Fibroblast of mammary gland (primary cell): Measurements from ENCODE around the gene TPBGL.

Experiments
- DNase-seq: peaks from one replicate; pipeline ENCODE4 v3.0.0-alpha.2; 2010; ENCODE audit warnings: low read depth
- H3K4me3 ChIP-seq: 2 replicates; pipeline ENCODE4 v1.5.1; 2011; ENCODE audit warnings: low read depth, mild to moderate bottlenecking, low read length, moderate library complexity; ENCODE audit not compliant: control insufficient read depth
- TF ChIP-seq, protein P1 (sequence below): conservative IDR thresholded peaks from 2 replicates; pipeline ENCODE4 v1.5.1; 2011; ENCODE audit warnings: low read depth, low read length, inconsistent platforms; ENCODE audit not compliant: control insufficient read depth, insufficient read depth

TPBGL gene

DNA sequence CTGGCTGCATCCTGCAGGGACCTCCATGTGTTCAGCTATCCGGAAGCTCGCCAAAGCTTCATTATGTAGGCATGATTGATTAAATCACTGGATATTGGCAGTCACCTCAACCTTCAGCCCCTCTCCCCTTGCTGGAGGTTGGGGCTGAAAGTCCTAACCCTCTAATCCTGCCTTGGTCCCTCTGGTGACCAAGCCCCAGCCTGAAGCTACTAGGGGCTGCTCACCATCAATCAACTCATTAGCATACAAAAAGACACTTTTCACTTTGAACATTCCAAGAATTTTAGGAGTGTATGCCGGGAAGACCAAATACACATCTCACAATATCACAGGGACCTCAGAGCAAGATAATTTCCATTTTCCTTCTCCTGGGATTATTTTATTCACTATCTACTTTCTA lies 38.8 kb upstream of the TPBGL start:
- no peak overlapping the region for H3K4me3 ChIP-seq
- DNase-seq = no peak
- TF ChIP-seq, protein P1, sequence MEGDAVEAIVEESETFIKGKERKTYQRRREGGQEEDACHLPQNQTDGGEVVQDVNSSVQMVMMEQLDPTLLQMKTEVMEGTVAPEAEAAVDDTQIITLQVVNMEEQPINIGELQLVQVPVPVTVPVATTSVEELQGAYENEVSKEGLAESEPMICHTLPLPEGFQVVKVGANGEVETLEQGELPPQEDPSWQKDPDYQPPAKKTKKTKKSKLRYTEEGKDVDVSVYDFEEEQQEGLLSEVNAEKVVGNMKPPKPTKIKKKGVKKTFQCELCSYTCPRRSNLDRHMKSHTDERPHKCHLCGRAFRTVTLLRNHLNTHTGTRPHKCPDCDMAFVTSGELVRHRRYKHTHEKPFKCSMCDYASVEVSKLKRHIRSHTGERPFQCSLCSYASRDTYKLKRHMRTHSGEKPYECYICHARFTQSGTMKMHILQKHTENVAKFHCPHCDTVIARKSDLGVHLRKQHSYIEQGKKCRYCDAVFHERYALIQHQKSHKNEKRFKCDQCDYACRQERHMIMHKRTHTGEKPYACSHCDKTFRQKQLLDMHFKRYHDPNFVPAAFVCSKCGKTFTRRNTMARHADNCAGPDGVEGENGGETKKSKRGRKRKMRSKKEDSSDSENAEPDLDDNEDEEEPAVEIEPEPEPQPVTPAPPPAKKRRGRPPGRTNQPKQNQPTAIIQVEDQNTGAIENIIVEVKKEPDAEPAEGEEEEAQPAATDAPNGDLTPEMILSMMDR = no peak

DNA sequence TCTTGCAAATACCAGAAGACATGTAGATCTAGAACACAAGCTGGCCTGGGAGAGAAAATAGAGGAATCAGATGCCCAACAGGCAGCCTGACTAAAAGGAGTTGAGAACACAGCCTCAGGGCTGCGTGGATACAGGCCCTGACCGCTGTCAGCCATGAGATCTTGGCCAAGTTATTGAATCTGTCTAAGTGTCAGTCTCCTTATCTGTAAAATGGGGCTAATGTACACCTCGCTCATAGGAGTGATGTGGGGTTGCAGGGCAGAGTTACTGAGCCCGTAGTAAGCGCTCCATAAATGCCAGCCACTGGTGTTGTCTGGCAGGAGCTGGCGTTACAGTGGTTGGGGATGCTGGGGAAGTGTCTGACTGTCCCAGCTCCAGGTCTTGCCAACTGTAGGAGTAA lies 38.4 kb upstream of the TPBGL start:
- no peak for DNase-seq
- TF ChIP-seq, protein P1 = no peak
- H3K4me3 ChIP-seq = no peak overlapping the region

DNA sequence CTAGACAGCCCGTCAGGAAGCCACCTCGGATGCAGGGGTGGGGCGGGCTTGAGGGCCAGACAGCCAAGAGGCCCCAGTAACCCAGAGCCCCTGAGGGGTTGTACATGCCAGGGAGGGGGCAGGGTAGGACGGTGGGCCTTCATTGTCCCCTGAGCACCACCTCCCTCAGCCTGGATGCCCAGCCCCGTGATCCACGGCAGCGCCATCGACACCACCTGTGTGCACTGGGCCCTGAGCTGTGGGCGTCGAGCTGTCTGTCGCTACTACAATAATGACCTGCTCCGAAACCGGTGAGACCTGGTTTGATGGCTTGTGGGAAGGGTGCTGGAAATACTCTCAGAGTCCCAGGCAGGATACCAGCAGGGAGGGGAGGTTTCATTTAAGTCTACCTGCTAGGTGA lies 37.4 kb upstream of the TPBGL start:
- no peak for DNase-seq
- H3K4me3 ChIP-seq = no peak overlapping the region
- TF ChIP-seq, protein P1 = no peak

DNA sequence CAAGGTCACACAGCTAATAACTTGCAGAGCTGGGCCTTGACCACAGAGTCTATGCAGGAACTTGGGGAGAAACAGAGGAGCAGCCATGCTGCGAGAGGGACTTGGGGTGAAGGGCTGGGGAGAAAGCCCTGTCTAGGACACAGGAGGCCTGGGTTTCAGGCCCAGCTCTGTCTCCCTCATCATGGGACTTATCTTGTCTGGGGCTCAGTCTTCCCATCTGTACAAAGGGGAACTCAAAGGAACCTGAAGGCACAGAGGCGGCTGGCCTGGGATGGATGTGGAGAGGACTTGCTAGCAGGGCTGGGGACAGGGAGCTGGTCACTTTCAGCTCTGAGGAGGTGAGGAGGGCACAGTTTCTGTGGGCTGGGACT lies 36.9 kb upstream of the TPBGL start:
- TF ChIP-seq, protein P1 = no peak
- DNase-seq = no peak
- H3K4me3 ChIP-seq = no peak overlapping the region

DNA sequence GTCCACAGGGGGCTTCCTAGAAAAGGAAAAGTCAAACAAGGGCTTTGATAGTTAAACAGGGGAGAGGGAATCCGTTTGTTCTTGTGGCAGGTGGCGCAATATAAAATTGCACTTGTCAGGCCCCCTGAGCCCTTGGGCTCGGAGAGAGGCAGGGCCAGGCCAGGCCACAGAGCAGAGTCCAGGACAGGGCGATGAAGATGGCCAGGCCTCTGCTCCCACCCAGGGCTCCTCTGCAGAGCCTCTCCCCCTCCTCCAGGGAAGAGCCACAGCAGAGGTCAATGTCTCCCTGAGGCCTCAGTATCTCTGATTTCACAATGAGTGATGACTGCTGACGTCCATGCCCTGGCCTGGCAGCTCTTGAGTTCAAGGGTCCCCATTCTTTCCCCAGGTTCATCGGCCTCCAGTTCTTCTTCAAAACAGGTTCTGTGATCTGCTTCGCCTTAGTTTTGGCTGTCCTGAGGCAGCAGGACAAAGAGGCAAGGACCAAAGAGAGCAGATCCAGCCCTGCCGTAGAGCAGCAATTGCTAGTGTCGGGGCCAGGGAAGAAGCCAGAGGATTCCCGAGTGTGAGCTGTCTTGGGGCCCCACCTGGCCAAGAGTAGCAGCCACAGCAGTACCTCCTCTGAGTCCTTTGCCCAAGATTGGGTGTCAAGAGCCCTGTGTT lies 36.4 kb upstream of the TPBGL start:
- TF ChIP-seq, protein P1 = no peak
- DNase-seq = no peak
- no peak overlapping the region for H3K4me3 ChIP-seq

DNA sequence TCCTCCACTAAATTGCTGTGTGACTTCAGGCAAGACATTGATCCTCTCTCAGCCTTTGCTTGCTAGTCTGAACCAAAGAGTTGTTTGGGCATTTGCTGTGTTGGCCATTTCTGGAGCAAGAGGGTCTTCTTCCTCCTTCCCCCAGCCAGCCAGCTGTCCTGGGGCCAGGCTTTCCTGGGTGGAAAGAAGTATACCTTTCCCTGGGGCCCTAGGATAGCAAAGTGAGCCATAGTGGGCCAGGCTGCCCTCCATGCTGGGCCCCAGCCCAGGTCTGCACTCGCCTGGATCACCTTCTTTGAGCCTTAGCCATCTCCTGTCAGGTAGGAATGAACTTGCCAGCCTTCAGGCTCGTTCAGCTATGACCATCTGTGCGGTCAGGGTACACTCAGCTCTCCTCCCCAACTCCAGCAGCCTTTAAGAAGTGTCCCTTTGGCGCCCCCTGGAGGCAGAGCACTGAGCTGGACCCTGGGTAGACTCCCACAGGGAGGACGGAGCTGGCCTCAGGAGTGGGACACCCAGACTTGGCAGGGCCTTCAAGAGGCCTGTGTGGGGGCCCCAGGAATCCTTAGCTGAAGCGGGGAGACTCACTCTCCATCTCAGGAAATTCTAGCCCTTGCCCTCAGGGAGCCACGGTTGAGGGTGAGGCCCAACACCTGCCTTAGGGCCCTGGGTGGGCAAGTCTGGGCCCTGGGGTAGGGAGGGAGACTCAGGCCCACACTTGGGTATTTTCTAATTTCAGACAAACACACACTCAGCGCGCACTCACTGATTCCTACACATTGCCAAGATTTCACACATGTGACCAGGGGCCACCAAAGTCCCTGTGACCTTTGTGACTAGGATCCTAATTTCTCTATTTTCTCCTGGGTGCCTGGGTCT lies 35.6 kb upstream of the TPBGL start:
- no peak overlapping the region for H3K4me3 ChIP-seq
- TF ChIP-seq, protein P1 = peak; percentile 93

More for the DNA sequence above, 35.6 kb upstream of the TPBGL start:
- DNase-seq = peak; percentile 80
